ENCODE measurements around the gene SHE. TPM values are rescaled to one million over a fixed set of nuclear protein-coding genes. Genes with fewer than 3 reads are reported as not detected.

Gene SHE
- total RNA-seq, 3 donors from 2014 or later: 6.3 to 21.3 (median 21.3) TPM

- H3K27ac ChIP-seq: peak overlapping the region in 1 of 2 donors; percentile 48
- DNase-seq (ENCODE audit: low spot score in 2 of 2): no peak
- no peak for TF ChIP-seq POLR2A (IDR thresholded peaks at IDR 0.05)
- no peak for TF ChIP-seq POLR2AphosphoS5 (IDR thresholded peaks at IDR 0.05)
- TF ChIP-seq CTCF (IDR thresholded peaks at IDR 0.05): no peak
- no peaks in the 10 kb centered on the region for H3K27me3 ChIP-seq
- H3K4me1 ChIP-seq: peaks cover 0 to 8% of the 10 kb centered on the region in 2 donors
- H3K36me3 ChIP-seq: no peaks in the 10 kb centered on the region
- no peaks in the 10 kb centered on the region for H3K9me3 ChIP-seq
- intact Hi-C loops (cut with DNase I; ENCODE audit: low total_unique reads): no loop called here
- H3K4me3 ChIP-seq: no peak overlapping the region
Observed at GRCh38 chr1:154453161-154453560, 49.1 kb downstream of the SHE start.

- Histone ChIP-seq H3K9me3 (no peaks in the 10 kb centered on the region), H3K36me3 (no peaks in the 10 kb centered on the region), H3K4me3 (no peak overlapping the region), H3K27ac (no peak overlapping the region), H3K4me1 (peaks cover 0 to 5% of the 10 kb centered on the region in 2 donors), H3K27me3 (no peaks in the 10 kb centered on the region)
- intact Hi-C loops (cut with DNase I; ENCODE audit: low total_unique reads): loop anchor here (1.0 kb wide), 1 partner anchor 27 kb away; no protein-coding TSS in a partner anchor
- TF ChIP-seq POLR2AphosphoS5 (IDR thresholded peaks at IDR 0.05) (no peak), CTCF (IDR thresholded peaks at IDR 0.05) (no peak), POLR2A (IDR thresholded peaks at IDR 0.05) (no peak)
- no peak for DNase-seq (ENCODE audit: low spot score in 2 of 2)
Observed at GRCh38 chr1:154448331-154448811, 53.8 kb downstream of the SHE start.

GRCh38 chr1:154446789-154447188, 55.4 kb downstream of the SHE start:
- intact Hi-C loops (cut with DNase I; ENCODE audit: low total_unique reads): no loop called here
- no peak overlapping the region for H3K4me3 ChIP-seq
- DNase-seq (ENCODE audit: low spot score in 2 of 2): no peak
- H3K27ac ChIP-seq: no peak overlapping the region
- no peaks in the 10 kb centered on the region for H3K9me3 ChIP-seq
- TF ChIP-seq POLR2AphosphoS5 (IDR thresholded peaks at IDR 0.05): no peak
- TF ChIP-seq CTCF (IDR thresholded peaks at IDR 0.05): no peak
- no peak for TF ChIP-seq POLR2A (IDR thresholded peaks at IDR 0.05)
- H3K4me1 ChIP-seq: no peaks in the 10 kb centered on the region
- no peaks in the 10 kb centered on the region for H3K36me3 ChIP-seq
- H3K27me3 ChIP-seq: no peaks in the 10 kb centered on the region

GRCh38 chr1:154446292-154446691, 55.9 kb downstream of the SHE start:
- no peaks in the 10 kb centered on the region for H3K36me3 ChIP-seq
- H3K4me1 ChIP-seq: no peaks in the 10 kb centered on the region
- no peaks in the 10 kb centered on the region for H3K27me3 ChIP-seq
- H3K27ac ChIP-seq: no peak overlapping the region
- TF ChIP-seq CTCF (IDR thresholded peaks at IDR 0.05) (no peak), POLR2A (IDR thresholded peaks at IDR 0.05) (no peak), POLR2AphosphoS5 (IDR thresholded peaks at IDR 0.05) (no peak)
- H3K9me3 ChIP-seq: no peaks in the 10 kb centered on the region
- intact Hi-C loops (cut with DNase I; ENCODE audit: low total_unique reads): no loop called here
- no peak overlapping the region for H3K4me3 ChIP-seq
- no peak for DNase-seq (ENCODE audit: low spot score in 2 of 2)

GRCh38 chr1:154445040-154445472, 57.2 kb downstream of the SHE start:
- intact Hi-C loops (cut with DNase I; ENCODE audit: low total_unique reads): no loop called here
- H3K4me1 ChIP-seq: no peaks in the 10 kb centered on the region

More at GRCh38 chr1:154445040-154445472, 57.2 kb downstream of the SHE start:
- no peak for DNase-seq (ENCODE audit: low spot score in 2 of 2)
- H3K27ac ChIP-seq: peak overlapping the region in 1 of 2 donors; percentile 7
- no peak overlapping the region for H3K4me3 ChIP-seq
- TF ChIP-seq CTCF (IDR thresholded peaks at IDR 0.05) (no peak), POLR2AphosphoS5 (IDR thresholded peaks at IDR 0.05) (no peak), POLR2A (IDR thresholded peaks at IDR 0.05) (no peak)
- H3K9me3 ChIP-seq: no peaks in the 10 kb centered on the region
- H3K36me3 ChIP-seq: no peaks in the 10 kb centered on the region
- no peaks in the 10 kb centered on the region for H3K27me3 ChIP-seq
